ENCODE data around the gene PPFIBP2. TPM values are rescaled to one million over a fixed set of nuclear protein-coding genes. Genes with fewer than 3 reads are reported as not detected.

PPFIBP2 gene
- total RNA-seq, 1 donor from 2014 or later, result 64.1 TPM

DNA sequence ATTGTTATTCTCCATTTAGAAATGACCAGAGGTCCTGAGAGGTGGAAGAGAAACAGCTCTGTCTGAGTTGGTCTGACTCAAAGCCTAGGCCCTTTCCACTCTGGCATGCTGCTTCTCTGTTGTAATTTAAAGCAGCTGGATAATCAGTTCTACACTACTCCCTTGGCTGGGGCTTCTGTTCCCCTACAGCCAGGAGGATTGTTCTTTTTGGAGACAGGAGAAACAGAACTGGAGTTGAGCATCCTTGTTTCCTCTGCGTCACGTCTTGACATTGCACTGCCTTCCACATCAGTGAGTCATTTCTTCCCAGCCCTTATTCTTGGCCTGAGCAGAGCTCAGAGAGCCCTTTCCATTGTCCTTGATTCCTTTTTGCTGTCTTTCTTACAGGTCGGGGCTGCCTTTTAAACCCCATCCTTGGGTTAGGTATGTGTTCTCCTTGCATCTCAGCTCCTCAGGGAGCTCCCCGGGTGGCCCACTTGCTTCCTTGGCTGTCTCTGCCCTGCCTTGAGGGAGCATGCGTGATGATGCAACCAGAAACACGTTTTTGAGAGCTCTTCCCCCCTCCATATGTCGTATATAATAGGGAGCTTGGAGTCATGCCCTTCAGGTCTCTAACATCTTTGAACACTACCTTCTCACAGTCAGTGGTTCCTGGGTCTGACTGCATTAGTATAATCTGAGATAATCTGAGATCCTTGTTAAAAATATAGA, 123.8 kb downstream of the PPFIBP2 start:
- Mint-ChIP-seq H3K27me3 (no peaks in the 10 kb centered on the region), H3K4me3 (ENCODE audit: low read depth) (no peak overlapping the region), H3K36me3 (ENCODE audit: insufficient read depth) (peaks cover 31% of the 10 kb centered on the region), H3K27ac (peak overlapping the region; percentile 5), H3K4me1 (ENCODE audit: low read depth) (no peaks in the 10 kb centered on the region), H3K9me3 (ENCODE audit: low read depth) (no peaks in the 10 kb centered on the region)
- no peak for DNase-seq (ENCODE audit: low spot score, unreplicated experiment)
- TF ChIP-seq, protein P1, sequence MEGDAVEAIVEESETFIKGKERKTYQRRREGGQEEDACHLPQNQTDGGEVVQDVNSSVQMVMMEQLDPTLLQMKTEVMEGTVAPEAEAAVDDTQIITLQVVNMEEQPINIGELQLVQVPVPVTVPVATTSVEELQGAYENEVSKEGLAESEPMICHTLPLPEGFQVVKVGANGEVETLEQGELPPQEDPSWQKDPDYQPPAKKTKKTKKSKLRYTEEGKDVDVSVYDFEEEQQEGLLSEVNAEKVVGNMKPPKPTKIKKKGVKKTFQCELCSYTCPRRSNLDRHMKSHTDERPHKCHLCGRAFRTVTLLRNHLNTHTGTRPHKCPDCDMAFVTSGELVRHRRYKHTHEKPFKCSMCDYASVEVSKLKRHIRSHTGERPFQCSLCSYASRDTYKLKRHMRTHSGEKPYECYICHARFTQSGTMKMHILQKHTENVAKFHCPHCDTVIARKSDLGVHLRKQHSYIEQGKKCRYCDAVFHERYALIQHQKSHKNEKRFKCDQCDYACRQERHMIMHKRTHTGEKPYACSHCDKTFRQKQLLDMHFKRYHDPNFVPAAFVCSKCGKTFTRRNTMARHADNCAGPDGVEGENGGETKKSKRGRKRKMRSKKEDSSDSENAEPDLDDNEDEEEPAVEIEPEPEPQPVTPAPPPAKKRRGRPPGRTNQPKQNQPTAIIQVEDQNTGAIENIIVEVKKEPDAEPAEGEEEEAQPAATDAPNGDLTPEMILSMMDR (IDR thresholded peaks at IDR 0.05; ENCODE audit: unreplicated experiment), result no peak

DNA sequence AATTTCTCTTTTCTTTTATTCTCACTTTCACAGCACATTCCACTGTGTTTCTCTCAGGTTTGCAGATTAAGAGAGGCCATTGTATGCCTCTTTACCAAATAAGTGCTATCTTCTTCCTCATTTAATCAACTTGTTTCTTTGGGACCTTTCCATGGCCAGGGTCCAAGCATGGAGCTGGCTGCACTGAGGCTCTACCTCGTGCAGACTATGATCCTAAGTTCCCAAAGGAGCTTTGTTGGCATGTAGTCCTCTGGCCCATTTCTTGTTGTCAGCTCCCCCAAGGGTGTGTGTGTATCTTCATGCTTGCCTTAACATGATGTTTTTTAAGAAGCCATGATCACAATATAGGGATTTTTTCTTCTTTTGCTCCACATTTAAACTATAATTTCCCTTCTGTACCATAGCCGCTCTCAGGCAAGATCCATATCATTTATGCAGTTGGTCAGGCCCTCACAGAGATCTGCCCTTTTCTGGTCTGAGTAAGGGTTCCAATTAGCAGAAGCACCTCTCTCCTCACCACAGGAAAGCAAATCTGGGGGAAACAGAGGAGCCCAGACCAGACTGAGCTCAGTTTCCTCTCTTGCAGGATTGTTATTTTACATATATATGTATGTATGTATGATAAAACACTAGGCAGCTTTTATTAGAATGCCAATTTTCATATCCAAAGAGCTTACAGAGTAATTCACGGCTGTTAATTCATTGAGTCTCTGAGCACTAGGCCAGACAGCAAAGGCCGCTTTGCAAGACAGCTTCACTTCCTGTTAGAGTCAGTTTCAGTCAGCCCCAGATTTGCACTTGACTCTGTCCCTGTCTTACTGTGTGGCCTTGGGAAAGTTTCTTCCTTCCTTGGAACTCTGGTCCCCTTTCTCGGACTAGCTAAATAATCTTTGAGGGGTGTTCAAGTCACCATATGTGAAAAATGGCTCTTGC, 125.2 kb downstream of the PPFIBP2 start:
- DNase-seq (ENCODE audit: low spot score, unreplicated experiment), result no peak
- Mint-ChIP-seq H3K27me3 (no peaks in the 10 kb centered on the region), H3K9me3 (ENCODE audit: low read depth) (no peaks in the 10 kb centered on the region), H3K4me1 (ENCODE audit: low read depth) (peaks cover 1% of the 10 kb centered on the region), H3K36me3 (ENCODE audit: insufficient read depth) (peaks cover 34% of the 10 kb centered on the region), H3K27ac (no peak overlapping the region), H3K4me3 (ENCODE audit: low read depth) (no peak overlapping the region)
- TF ChIP-seq, protein P1 (IDR thresholded peaks at IDR 0.05; ENCODE audit: unreplicated experiment), result no peak

DNA sequence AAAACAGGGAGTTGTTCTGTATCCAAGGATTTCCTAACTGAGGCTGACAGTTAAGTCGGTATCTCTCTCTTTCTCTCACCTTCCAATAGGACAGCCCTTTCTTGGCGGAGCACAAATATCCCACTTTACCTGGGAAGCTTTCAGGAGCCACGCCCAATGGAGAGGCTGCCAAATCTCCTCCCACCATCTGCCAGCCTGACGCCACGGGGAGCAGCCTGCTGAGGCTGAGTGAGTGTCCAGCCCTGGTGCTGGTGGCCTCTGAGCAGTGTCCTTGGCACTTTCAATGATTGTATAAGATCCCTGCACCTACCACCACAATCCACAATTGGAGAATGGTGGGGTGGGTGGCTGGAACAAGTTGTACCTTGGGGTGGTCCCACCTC, 125.8 kb downstream of the PPFIBP2 start:
- Mint-ChIP-seq H3K9me3 (ENCODE audit: low read depth) (no peaks in the 10 kb centered on the region), H3K27ac (no peak overlapping the region), H3K4me1 (ENCODE audit: low read depth) (peaks cover 1% of the 10 kb centered on the region), H3K36me3 (ENCODE audit: insufficient read depth) (peaks cover 33% of the 10 kb centered on the region), H3K4me3 (ENCODE audit: low read depth) (no peak overlapping the region), H3K27me3 (no peaks in the 10 kb centered on the region)
- DNase-seq (ENCODE audit: low spot score, unreplicated experiment), result no peak
- TF ChIP-seq, protein P1 (IDR thresholded peaks at IDR 0.05; ENCODE audit: unreplicated experiment), result no peak

DNA sequence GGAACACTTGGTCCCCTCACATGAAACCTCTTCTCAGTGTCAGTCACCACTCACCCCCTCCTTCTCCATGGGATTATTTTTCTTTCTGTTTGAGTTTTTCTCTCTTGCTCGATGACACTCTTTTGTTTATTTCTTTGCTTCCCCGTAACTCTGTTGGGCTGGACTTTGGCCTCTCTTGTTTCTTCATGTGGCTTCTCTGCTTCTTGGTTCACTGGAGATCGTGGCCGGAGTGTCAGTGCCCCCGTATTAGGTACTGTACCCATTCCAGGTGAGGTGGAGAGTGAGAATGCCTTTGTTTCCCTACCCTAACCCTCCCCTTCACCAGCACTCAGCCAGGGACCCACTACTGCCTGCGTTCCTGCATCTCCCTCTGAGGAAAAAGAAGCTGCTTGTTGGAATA, 127.0 kb downstream of the PPFIBP2 start:
- DNase-seq (ENCODE audit: low spot score, unreplicated experiment), result no peak
- H3K4me3 Mint-ChIP-seq (ENCODE audit: low read depth), result no peak overlapping the region
- H3K9me3 Mint-ChIP-seq (ENCODE audit: low read depth), result no peaks in the 10 kb centered on the region
- TF ChIP-seq, protein P1 (IDR thresholded peaks at IDR 0.05; ENCODE audit: unreplicated experiment), result no peak
- peaks cover 38% of the 10 kb centered on the region for H3K36me3 Mint-ChIP-seq (ENCODE audit: insufficient read depth)
- peak overlapping the region; percentile 13 for H3K27ac Mint-ChIP-seq
- H3K27me3 Mint-ChIP-seq, result no peaks in the 10 kb centered on the region
- H3K4me1 Mint-ChIP-seq (ENCODE audit: low read depth), result peaks cover 1% of the 10 kb centered on the region

DNA sequence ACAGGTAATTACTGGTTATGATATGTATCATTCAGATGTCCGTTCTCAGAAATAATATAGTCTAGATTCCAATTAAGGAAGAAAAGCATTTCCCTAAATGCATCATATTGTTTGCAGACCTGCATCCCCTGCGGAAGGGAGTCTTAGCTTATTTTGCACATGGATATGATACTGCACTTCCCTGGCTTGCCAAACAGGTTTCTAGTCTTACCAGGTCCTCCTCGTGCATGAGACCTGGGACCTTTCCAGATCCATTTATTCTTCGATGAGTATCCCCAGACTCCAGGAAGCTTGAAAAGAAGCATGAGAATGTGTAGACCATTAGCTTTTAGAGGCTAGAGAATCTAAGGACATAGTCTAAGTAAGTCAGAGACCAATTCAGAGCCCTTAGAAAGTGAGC, 128.9 kb downstream of the PPFIBP2 start:
- no peak overlapping the region for H3K4me3 Mint-ChIP-seq (ENCODE audit: low read depth)
- TF ChIP-seq, protein P1 (IDR thresholded peaks at IDR 0.05; ENCODE audit: unreplicated experiment), result no peak
- H3K4me1 Mint-ChIP-seq (ENCODE audit: low read depth), result peaks cover 11% of the 10 kb centered on the region
- H3K9me3 Mint-ChIP-seq (ENCODE audit: low read depth), result no peaks in the 10 kb centered on the region
- H3K27me3 Mint-ChIP-seq, result no peaks in the 10 kb centered on the region
- H3K36me3 Mint-ChIP-seq (ENCODE audit: insufficient read depth), result peaks cover 37% of the 10 kb centered on the region
- no peak overlapping the region for H3K27ac Mint-ChIP-seq
- DNase-seq (ENCODE audit: low spot score, unreplicated experiment), result no peak

All from progenitor cell of endocrine pancreas (in vitro differentiated cells).